ENCODE measurements around the gene USP34.

- TF ChIP-seq PYGO2 (tag; IDR thresholded peaks at IDR 0.05) (no peak), ERF (CRISPR knock-in tag; IDR thresholded peaks at IDR 0.05) (no peak), ESRRA (IDR thresholded peaks at IDR 0.05; ENCODE audit: borderline replicate concordance, low read depth) (no peak), RAD51 (IDR thresholded peaks at IDR 0.05; ENCODE audit: borderline replicate concordance, low read depth) (no peak), ATF7 (IDR thresholded peaks at IDR 0.05) (no peak), ZNF24 (IDR thresholded peaks at IDR 0.05) (no peak), MEF2A (IDR thresholded peaks at IDR 0.05; ENCODE audit: control insufficient read depth, low read depth, low read length) (no peak), ZNF263 (CRISPR knock-in tag; IDR thresholded peaks at IDR 0.05; ENCODE audit: borderline replicate concordance) (no peak), SFPQ (IDR thresholded peaks at IDR 0.05; ENCODE audit: low read depth, low read length) (no peak), HNRNPH1 (optimal IDR thresholded peaks at IDR 0.05; ENCODE audit: low read depth, low read length) (no peak), YY1 (IDR thresholded peaks at IDR 0.05; ENCODE audit: borderline replicate concordance in 1 of 3, control insufficient read depth in 1 of 3, extremely low read depth in 1 of 3, insufficient read depth in 3 of 3, insufficient read length in 1 of 3, insufficient replicate concordance in 2 of 3, low read depth in 1 of 3, low read length in 2 of 3) (no peak), ZNF277 (CRISPR knock-in tag; IDR thresholded peaks at IDR 0.05; ENCODE audit: borderline replicate concordance) (no peak)
- TF ChIP-seq, protein P1, sequence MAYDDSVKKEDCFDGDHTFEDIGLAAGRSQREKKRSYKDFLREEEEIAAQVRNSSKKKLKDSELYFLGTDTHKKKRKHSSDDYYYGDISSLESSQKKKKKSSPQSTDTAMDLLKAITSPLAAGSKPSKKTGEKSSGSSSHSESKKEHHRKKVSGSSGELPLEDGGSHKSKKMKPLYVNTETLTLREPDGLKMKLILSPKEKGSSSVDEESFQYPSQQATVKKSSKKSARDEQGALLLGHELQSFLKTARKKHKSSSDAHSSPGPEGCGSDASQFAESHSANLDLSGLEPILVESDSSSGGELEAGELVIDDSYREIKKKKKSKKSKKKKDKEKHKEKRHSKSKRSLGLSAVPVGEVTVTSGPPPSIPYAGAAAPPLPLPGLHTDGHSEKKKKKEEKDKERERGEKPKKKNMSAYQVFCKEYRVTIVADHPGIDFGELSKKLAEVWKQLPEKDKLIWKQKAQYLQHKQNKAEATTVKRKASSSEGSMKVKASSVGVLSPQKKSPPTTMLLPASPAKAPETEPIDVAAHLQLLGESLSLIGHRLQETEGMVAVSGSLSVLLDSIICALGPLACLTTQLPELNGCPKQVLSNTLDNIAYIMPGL (CRISPR knock-in tag; IDR thresholded peaks at IDR 0.05) = no peak
- TF ChIP-seq, protein P2, sequence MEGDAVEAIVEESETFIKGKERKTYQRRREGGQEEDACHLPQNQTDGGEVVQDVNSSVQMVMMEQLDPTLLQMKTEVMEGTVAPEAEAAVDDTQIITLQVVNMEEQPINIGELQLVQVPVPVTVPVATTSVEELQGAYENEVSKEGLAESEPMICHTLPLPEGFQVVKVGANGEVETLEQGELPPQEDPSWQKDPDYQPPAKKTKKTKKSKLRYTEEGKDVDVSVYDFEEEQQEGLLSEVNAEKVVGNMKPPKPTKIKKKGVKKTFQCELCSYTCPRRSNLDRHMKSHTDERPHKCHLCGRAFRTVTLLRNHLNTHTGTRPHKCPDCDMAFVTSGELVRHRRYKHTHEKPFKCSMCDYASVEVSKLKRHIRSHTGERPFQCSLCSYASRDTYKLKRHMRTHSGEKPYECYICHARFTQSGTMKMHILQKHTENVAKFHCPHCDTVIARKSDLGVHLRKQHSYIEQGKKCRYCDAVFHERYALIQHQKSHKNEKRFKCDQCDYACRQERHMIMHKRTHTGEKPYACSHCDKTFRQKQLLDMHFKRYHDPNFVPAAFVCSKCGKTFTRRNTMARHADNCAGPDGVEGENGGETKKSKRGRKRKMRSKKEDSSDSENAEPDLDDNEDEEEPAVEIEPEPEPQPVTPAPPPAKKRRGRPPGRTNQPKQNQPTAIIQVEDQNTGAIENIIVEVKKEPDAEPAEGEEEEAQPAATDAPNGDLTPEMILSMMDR (IDR thresholded peaks at IDR 0.05 in 2 of 3, conservative IDR thresholded peaks at IDR 0.05 in 1 of 3; ENCODE audit: insufficient read depth in 2 of 3, low read depth in 1 of 3, low read length in 3 of 3) = no peak
Observed at GRCh38 chr2:61277756-61278155, 193.1 kb downstream of the USP34 start.

All from K562 (cell line).